Esophagus muscularis mucosa (tissue), 4 donors: Measurements from ENCODE around the gene CPED1. TPM values are rescaled to one million over a fixed set of nuclear protein-coding genes. Genes with fewer than 3 reads are reported as not detected.

Source experiments
- DNase-seq: peaks from one replicate; pipeline ENCODE4 v3.0.0-alpha.2; 2017; ENCODE audit errors: extremely low spot score
- H3K27ac ChIP-seq, 4 donors: fragments of 200-600 bp; sonication (generic); replicated peaks in 1 of 4; 1 replicate in 3 of 4; 2 replicates in 1 of 4; pipeline ENCODE4 v1.5.1; 2016 to 2019; ENCODE audit warnings: mild to moderate bottlenecking in 1 of 4
- H3K27me3 ChIP-seq, 4 donors: fragments of 200-600 bp; sonication (generic); one replicate each; pipeline versions ENCODE4 v1.5.1 to v1.6.0; 2016 to 2019
- H3K36me3 ChIP-seq, 4 donors: fragments of 200-600 bp; sonication (generic); one replicate each; pipeline ENCODE4 v1.5.1; 2016 to 2019
- H3K4me1 ChIP-seq, 4 donors: fragments of 200-600 bp; sonication (generic); one replicate each; pipeline ENCODE4 v1.5.1; 2016 to 2019
- H3K4me3 ChIP-seq, 4 donors: fragments of 200-600 bp; sonication (generic); 1 replicate in 2 of 4; 2 replicates in 2 of 4; pipeline ENCODE4 v1.5.1; 2016 to 2019; ENCODE audit warnings: mild to moderate bottlenecking in 4 of 4, moderate library complexity in 1 of 4
- H3K9me3 ChIP-seq, 4 donors: fragments of 200-600 bp; sonication (generic); 1 replicate in 3 of 4; 2 replicates in 1 of 4; pipeline ENCODE4 v1.5.1; 2016 to 2019
- EP300 ChIP-seq: sonication (generic); formaldehyde crosslinking; IDR thresholded peaks from one replicate; pipeline ENCODE4 v1.6.1; 2017; ENCODE audit warnings: antibody characterized with exemption
- POLR2A ChIP-seq: fragments of 450-650 bp; IDR thresholded peaks from one replicate; pipeline ENCODE4 v1.6.1; 2017; ENCODE audit warnings: antibody characterized with exemption, moderate library complexity, mild to moderate bottlenecking, low read depth
- POLR2AphosphoS5 ChIP-seq, 2 donors: sonication (generic); formaldehyde crosslinking; IDR thresholded peaks; one replicate each; pipeline ENCODE4 v1.6.1; 2017; ENCODE audit warnings: antibody characterized with exemption in 2 of 2
- WGBS: methylation state at CpG from one replicate; pipeline ENCODE4 v1.1.5; 2018; 5-methylcytosine and 5-hydroxymethylcytosine counted together
- intact Hi-C: fragments of 100-400 bp; cut with DNase I; formaldehyde crosslinking; loops from one replicate; pipeline ENCODE4 v1.15.1; 2023
- total RNA-seq, 4 donors: library from RNA; depleted of rRNA; stranded (reverse); fragments of >200 nt; gene quantifications; one replicate each; pipeline versions ENCODE4 v1.1.0 to v1.2.1, GENCODE V29; 2016
- TF ChIP-seq, protein P1 (sequence below), 3 experiments: fragments of 200-600 bp in 2 of 3; fragments of 450-650 bp in 1 of 3; sonication (generic) in 2 of 3; IDR thresholded peaks; one replicate each; pipeline ENCODE4 v1.5.1; 2017 to 2019; ENCODE audit warnings: antibody characterized with exemption in 3 of 3, mild to moderate bottlenecking in 2 of 3, moderate library complexity in 1 of 3

The CPED1 gene
- total RNA-seq, result 10 to 100 TPM; 28.1 to 81.8 (median 32.0) TPM

DNA sequence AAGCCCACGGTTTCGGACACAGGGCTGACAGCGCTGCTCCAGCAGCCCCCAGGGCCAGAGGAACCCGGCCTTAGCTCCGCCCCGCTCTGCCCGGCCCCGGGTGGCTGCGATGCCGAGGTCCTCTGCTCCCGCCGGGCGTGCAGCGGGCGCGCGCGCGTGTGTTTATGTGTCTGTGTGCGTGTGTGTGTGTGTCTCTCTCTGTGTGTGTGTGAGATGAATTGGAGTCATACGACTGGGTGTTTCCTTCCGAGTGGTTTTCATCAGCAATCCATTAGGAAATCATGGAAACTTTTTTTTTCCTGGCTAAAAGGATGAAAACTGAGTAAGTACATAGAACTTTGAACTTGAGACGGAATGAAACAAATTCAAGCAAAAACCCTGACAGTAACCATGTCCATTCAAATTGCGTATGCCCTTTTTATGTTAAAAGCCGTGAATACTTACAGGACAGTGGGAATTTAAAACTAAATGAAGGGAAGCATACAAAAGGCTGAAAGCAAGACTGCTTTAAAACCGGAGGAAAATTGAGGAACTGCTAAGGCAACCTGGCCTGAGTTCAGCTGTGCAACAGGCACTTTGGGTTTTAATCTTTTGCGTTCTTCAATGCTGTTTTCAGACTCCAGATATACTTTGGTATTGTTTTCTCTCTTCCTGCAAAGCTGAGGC is at the start of gene CPED1:
Gene CPED1, plus strand, starts transcription at position 121 of the 666 bp plus-strand sequence. CDS start 911 bp downstream, outside the sequence.
- Histone ChIP-seq H3K27ac (peak within 1 kb of the TSS; percentile 85 to 87 (median 86)), H3K4me1 (peaks cover 8 to 56% (median 54%) of the 10 kb centered on the region in 4 donors), H3K9me3 (no peaks in the 10 kb centered on the region), H3K4me3 (peak within 1 kb of the TSS; percentile 56 to 63 (median 60)), H3K27me3 (no peaks in the 10 kb centered on the region), H3K36me3 (no peaks in the 10 kb centered on the region)
- TF ChIP-seq EP300 (no peak), POLR2AphosphoS5 (IDR thresholded peaks at IDR 0.05) (peak; percentile 70 to 80), POLR2A (peak; percentile 6)
- TF ChIP-seq, protein P1, sequence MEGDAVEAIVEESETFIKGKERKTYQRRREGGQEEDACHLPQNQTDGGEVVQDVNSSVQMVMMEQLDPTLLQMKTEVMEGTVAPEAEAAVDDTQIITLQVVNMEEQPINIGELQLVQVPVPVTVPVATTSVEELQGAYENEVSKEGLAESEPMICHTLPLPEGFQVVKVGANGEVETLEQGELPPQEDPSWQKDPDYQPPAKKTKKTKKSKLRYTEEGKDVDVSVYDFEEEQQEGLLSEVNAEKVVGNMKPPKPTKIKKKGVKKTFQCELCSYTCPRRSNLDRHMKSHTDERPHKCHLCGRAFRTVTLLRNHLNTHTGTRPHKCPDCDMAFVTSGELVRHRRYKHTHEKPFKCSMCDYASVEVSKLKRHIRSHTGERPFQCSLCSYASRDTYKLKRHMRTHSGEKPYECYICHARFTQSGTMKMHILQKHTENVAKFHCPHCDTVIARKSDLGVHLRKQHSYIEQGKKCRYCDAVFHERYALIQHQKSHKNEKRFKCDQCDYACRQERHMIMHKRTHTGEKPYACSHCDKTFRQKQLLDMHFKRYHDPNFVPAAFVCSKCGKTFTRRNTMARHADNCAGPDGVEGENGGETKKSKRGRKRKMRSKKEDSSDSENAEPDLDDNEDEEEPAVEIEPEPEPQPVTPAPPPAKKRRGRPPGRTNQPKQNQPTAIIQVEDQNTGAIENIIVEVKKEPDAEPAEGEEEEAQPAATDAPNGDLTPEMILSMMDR (IDR thresholded peaks at IDR 0.05), result peak in 1 of 3 experiments; percentile 8
- no peak for DNase-seq
- intact Hi-C loops, result loop anchor here (2.0 to 5.0 kb wide), 2 partner anchors 36 to 92 kb away; partner anchors contain the start of gene ING3
- 1% methylated on average over 23 of the region's 27 CpGs for WGBS

DNA sequence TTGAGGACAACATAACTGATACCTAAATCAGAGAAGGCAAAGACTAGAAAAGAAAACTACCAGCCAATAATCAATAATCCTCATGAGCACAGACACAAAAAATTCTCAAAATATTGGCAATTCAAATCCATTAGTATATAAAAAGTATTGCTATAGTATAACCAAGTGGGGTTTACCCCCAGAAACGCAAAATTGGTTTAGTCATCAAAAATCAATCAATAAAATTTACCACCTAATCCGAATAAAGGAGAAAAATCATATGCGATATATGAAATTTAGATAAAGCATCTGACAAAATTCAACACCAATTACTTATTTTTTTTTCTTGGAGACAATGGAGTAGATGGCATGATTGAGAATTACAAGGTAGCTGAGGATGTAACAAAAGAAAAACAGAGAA is 49.2 kb upstream of the CPED1 start:
- intact Hi-C loops, result no loop called here
- no peak for TF ChIP-seq POLR2AphosphoS5 (IDR thresholded peaks at IDR 0.05)
- TF ChIP-seq EP300, result no peak
- TF ChIP-seq, protein P1 (IDR thresholded peaks at IDR 0.05), result no peak
- TF ChIP-seq POLR2A, result no peak
- H3K9me3 ChIP-seq, result no peaks in the 10 kb centered on the region

DNA sequence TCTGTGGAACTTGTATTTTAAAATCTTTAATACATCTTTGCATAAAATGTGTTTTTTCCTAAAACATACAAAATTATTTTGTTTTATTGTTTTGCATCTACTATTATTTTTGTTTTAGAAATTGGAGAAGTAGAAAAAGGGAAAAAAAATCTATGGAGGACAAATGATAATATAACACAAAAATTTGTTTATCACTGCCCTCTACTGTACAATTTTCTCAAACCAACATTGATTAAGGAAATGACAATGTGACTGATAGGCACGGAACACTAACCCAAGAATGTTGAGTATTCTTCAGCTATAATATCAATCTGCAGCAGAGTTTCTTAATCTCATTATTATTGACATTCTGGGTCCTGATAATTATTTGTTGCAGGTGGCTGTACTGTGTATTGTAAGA is 47.4 kb upstream of the CPED1 start:
- Histone ChIP-seq H3K27me3 (no peaks in the 10 kb centered on the region), H3K27ac (no peak overlapping the region), H3K4me3 (no peak overlapping the region), H3K9me3 (no peaks in the 10 kb centered on the region), H3K36me3 (no peaks in the 10 kb centered on the region), H3K4me1 (no peaks in the 10 kb centered on the region)
- 24% methylated on average over 1 of the region's 1 CpG for WGBS
- no peak for DNase-seq
- no peak for TF ChIP-seq POLR2AphosphoS5 (IDR thresholded peaks at IDR 0.05)
- TF ChIP-seq, protein P1 (IDR thresholded peaks at IDR 0.05), result peak; percentile 20 to 30 (median 21)
- intact Hi-C loops, result loop anchor here (5.0 kb wide), 1 partner anchor 139 kb away; no protein-coding TSS in a partner anchor

More for the DNA sequence above, 49.2 kb upstream of the CPED1 start:
- H3K27ac ChIP-seq, result no peak overlapping the region
- no peaks in the 10 kb centered on the region for H3K27me3 ChIP-seq
- no peaks in the 10 kb centered on the region for H3K4me1 ChIP-seq
- no peak overlapping the region for H3K4me3 ChIP-seq
- no peak for DNase-seq
- no peaks in the 10 kb centered on the region for H3K36me3 ChIP-seq
- 61% methylated on average over 3 of the region's 3 CpGs for WGBS

DNA sequence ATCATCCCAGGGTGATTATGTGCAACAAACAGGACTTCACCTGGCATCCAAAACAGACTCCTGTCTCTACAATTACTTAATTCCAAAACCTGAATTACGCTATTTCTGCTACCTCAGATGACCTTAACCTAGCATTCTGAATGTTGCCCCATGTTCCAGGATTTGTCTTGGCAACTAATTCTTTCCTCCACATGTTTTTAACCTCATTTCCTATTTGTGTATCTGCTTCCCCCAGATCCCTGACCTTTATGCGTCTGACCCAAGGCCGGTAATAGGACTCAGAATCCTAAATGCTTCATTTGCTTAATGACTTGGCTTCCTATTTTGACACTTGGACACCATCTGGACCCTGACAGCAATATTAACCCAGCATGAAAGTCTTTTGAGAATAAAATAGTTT is 46.7 kb upstream of the CPED1 start:
- H3K9me3 ChIP-seq, result no peaks in the 10 kb centered on the region
- intact Hi-C loops, result loop anchor here (5.0 kb wide), 1 partner anchor 140 kb away; no protein-coding TSS in a partner anchor
- TF ChIP-seq, protein P1 (IDR thresholded peaks at IDR 0.05), result no peak
- TF ChIP-seq EP300, result no peak
- no peak for TF ChIP-seq POLR2A
- peak; percentile 30 to 63 for TF ChIP-seq POLR2AphosphoS5 (IDR thresholded peaks at IDR 0.05)
- 63% methylated on average over 3 of the region's 3 CpGs for WGBS
- H3K27ac ChIP-seq, result no peak overlapping the region
- H3K27me3 ChIP-seq, result no peaks in the 10 kb centered on the region
- no peaks in the 10 kb centered on the region for H3K36me3 ChIP-seq
- no peaks in the 10 kb centered on the region for H3K4me1 ChIP-seq
- no peak overlapping the region for H3K4me3 ChIP-seq
- DNase-seq, result no peak
